GM10266 (cell line): ENCODE data around the gene JAZF1.

Experiments
- DNase-seq: peaks from one replicate; pipeline ENCODE4 v3.0.0; 2012; ENCODE audit errors: extremely low spot score
- CTCF ChIP-seq: IDR thresholded peaks from 2 replicates; pipeline ENCODE4 v1.5.1; 2012; ENCODE audit warnings: mild to moderate bottlenecking, low read depth; ENCODE audit not compliant: control insufficient read depth, insufficient read depth; ENCODE audit errors: missing control alignments

Gene JAZF1

GRCh38 chr7:28222636-28223035 is 42.0 kb upstream of the JAZF1 start:
- no peak for TF ChIP-seq CTCF

GRCh38 chr7:28219793-28220192 is 39.2 kb upstream of the JAZF1 start:
- no peak for TF ChIP-seq CTCF
- DNase-seq = no peak

More at GRCh38 chr7:28222636-28223035, 42.0 kb upstream of the JAZF1 start:
- no peak for DNase-seq

GRCh38 chr7:28217143-28217542 is 36.5 kb upstream of the JAZF1 start:
- no peak for DNase-seq
- TF ChIP-seq CTCF = no peak

GRCh38 chr7:28211006-28211405 is 30.4 kb upstream of the JAZF1 start:
- no peak for DNase-seq

GRCh38 chr7:28208506-28208905 is 27.9 kb upstream of the JAZF1 start:
- TF ChIP-seq CTCF = no peak
- DNase-seq = no peak

More at GRCh38 chr7:28211006-28211405, 30.4 kb upstream of the JAZF1 start:
- no peak for TF ChIP-seq CTCF

GRCh38 chr7:28207486-28208158 is 27.0 kb upstream of the JAZF1 start:
- peak; percentile 38 for DNase-seq
- TF ChIP-seq CTCF = no peak

- no peak for DNase-seq
- TF ChIP-seq CTCF = no peak
Measured at GRCh38 chr7:28205506-28205905, 24.9 kb upstream of the JAZF1 start.
